C4-2B (cell line): Measurements from ENCODE around the gene AIFM3.

Source experiments
- H3K27ac ChIP-seq: fragments of 450-650 bp; 2 replicates; pipeline ENCODE4 v1.5.1; 2017
- ZFX ChIP-seq: fragments of 450-650 bp; IDR thresholded peaks from 2 replicates; pipeline ENCODE4 v1.6.1; 2017
- TF ChIP-seq, protein P1 (sequence below): fragments of 450-650 bp; conservative IDR thresholded peaks from 2 replicates; pipeline ENCODE4 v1.5.1; 2017; ENCODE audit warnings: mild to moderate bottlenecking

The AIFM3 gene

GRCh38 chr22:20956258-20957101 lies 10.6 kb upstream of the AIFM3 start:
- H3K27ac ChIP-seq, result no peak overlapping the region

DNA sequence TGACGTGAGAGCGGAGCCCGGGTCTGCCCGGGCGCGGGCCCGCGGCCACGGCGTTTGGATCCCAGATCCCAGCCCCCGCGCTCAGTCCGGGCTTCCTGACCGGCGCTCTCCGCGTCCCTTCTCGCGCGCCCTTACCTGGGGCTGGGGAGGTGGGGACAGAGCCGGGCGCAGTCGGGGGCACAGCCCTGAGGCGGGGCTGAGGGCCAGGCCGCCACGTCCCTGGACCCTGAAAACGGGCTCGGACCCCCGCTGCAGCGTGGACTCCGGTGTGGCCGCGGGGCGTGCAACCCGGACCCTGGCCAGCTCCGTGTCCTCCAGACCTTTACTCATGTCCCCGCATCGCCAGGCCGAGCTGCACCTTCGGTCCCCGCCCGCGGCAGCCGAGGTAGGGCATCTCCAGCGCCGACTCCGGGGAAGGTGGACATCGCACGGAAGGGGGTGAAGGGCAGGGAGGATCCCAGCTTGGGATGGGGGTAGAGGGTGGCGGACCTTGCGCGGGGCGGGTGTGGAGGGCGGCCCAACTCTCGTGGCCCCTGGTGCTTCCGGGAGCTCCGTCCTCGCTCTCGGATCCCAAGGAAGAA lies 9.9 kb upstream of the AIFM3 start:
- TF ChIP-seq, protein P1, sequence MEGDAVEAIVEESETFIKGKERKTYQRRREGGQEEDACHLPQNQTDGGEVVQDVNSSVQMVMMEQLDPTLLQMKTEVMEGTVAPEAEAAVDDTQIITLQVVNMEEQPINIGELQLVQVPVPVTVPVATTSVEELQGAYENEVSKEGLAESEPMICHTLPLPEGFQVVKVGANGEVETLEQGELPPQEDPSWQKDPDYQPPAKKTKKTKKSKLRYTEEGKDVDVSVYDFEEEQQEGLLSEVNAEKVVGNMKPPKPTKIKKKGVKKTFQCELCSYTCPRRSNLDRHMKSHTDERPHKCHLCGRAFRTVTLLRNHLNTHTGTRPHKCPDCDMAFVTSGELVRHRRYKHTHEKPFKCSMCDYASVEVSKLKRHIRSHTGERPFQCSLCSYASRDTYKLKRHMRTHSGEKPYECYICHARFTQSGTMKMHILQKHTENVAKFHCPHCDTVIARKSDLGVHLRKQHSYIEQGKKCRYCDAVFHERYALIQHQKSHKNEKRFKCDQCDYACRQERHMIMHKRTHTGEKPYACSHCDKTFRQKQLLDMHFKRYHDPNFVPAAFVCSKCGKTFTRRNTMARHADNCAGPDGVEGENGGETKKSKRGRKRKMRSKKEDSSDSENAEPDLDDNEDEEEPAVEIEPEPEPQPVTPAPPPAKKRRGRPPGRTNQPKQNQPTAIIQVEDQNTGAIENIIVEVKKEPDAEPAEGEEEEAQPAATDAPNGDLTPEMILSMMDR, result no peak
- TF ChIP-seq ZFX, result no peak
- no peak overlapping the region for H3K27ac ChIP-seq

More at GRCh38 chr22:20956258-20957101, 10.6 kb upstream of the AIFM3 start:
- no peak for TF ChIP-seq ZFX
- TF ChIP-seq, protein P1, result no peak

DNA sequence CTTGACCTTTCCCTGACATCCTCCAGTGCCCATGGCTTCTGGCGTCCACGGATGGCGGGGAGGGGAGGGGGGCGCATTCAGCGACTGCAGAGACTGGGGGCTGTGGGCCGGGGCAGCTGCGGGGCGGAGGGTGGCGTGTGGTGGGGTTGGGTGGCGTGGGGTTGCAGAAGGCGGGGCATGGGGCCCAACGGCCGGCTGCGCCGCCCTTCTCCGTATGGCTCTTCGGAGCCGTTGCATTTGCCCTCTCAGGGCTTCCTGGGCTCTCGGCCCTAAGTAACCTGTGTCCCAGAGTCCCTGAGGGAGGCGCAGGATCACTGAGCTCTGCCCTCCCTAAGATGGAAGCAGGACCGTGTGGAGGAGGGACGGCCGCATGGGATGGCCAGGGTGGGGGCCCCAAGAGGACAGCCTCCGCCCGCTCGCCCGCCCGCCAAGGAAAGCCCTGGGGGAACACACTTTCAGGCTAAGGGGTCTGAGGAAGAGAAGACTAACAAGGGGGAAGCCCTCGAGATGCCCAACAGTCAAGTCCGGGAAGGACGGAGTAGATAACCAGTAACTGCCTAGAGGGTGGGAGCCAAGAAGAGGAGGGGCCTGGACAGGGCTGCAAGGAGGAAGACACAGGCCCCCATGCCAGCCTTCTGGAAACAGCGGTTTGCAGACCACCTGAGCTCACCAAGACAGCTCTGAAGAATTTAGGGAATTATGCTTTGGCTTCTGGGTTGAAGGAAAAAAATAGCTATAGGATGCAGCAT lies 9.2 kb upstream of the AIFM3 start:
- no peak overlapping the region for H3K27ac ChIP-seq
- TF ChIP-seq, protein P1, result no peak
- no peak for TF ChIP-seq ZFX

GRCh38 chr22:20959578-20960461 lies 7.2 kb upstream of the AIFM3 start:
- H3K27ac ChIP-seq, result no peak overlapping the region
- TF ChIP-seq, protein P1, result no peak
- no peak for TF ChIP-seq ZFX

GRCh38 chr22:20960609-20961008 lies 6.4 kb upstream of the AIFM3 start:
- H3K27ac ChIP-seq, result no peak overlapping the region
- TF ChIP-seq, protein P1, result no peak
- TF ChIP-seq ZFX, result no peak

- no peak overlapping the region for H3K27ac ChIP-seq
- TF ChIP-seq ZFX, result no peak
- TF ChIP-seq, protein P1, result no peak
These were observed 4.5 kb upstream of the AIFM3 start for GRCh38 chr22:20962491-20962945.
